Left ventricle myocardium inferior (tissue), 1 donor: ENCODE data around the gene AIG1. TPM values are rescaled to one million over a fixed set of nuclear protein-coding genes. Genes with fewer than 3 reads are reported as not detected.

Experiments
- DNase-seq: peaks from one replicate; pipeline ENCODE4 v3.0.0-alpha.2; 2020
- H3K27ac ChIP-seq: fragments of 200-600 bp; replicated peaks from 2 replicates; pipeline ENCODE4 v1.8.0; 2021
- H3K27me3 ChIP-seq: fragments of 200-600 bp; 2 replicates; pipeline ENCODE4 v1.8.0; 2021; ENCODE audit warnings: low read depth
- H3K36me3 ChIP-seq: fragments of 200-600 bp; 2 replicates; pipeline ENCODE4 v1.8.0; 2021
- H3K4me1 ChIP-seq: fragments of 200-600 bp; 2 replicates; pipeline ENCODE4 v1.8.0; 2021
- H3K4me3 ChIP-seq: fragments of 200-600 bp; 2 replicates; pipeline ENCODE4 v1.8.0; 2021; ENCODE audit warnings: mild to moderate bottlenecking, moderate library complexity
- H3K9me3 ChIP-seq: fragments of 200-600 bp; replicated peaks from 2 replicates; pipeline ENCODE4 v1.8.0; 2021
- CTCF ChIP-seq: fragments of 200-600 bp; IDR thresholded peaks from 2 replicates; pipeline ENCODE4 v1.8.0; 2021; ENCODE audit warnings: antibody characterized with exemption, mild to moderate bottlenecking, borderline replicate concordance
- intact Hi-C: fragments of 100-400 bp; cut with micrococcal nuclease; formaldehyde crosslinking; loops from one replicate; pipeline ENCODE4 v1.11.0; 2022
- total RNA-seq: library from RNA; stranded (reverse); fragmentation: NEBNext Ultra II Directional; extraction: Animal tissue kit (Norgen Biotek cat#: 25700); gene quantifications from one replicate; pipeline ENCODE4 v1.2.1, GENCODE V29; 2021
- donor health status: DM: no; HTN: yes; CAD: no; lungs with severe emphysema.

The AIG1 gene
- total RNA-seq, 1 donor from 2014 or later, result 76.5 TPM

GRCh38 chr6:143196525-143197225 is 136.0 kb downstream of the AIG1 start:
- Histone ChIP-seq H3K4me3 (no peak overlapping the region), H3K36me3 (no peaks in the 10 kb centered on the region), H3K27ac (no peak overlapping the region), H3K27me3 (no peaks in the 10 kb centered on the region), H3K9me3 (no peaks in the 10 kb centered on the region), H3K4me1 (peaks cover 24% of the 10 kb centered on the region)
- DNase-seq, result no peak
- intact Hi-C loops, result no loop called here
- no peak for TF ChIP-seq CTCF

GRCh38 chr6:143197377-143197776 is 136.7 kb downstream of the AIG1 start:
- H3K27ac ChIP-seq, result no peak overlapping the region
- no peaks in the 10 kb centered on the region for H3K36me3 ChIP-seq
- no peaks in the 10 kb centered on the region for H3K27me3 ChIP-seq
- peaks cover 28% of the 10 kb centered on the region for H3K4me1 ChIP-seq
- no peaks in the 10 kb centered on the region for H3K9me3 ChIP-seq
- no peak for DNase-seq
- TF ChIP-seq CTCF, result no peak
- no peak overlapping the region for H3K4me3 ChIP-seq
- intact Hi-C loops, result no loop called here

GRCh38 chr6:143198312-143198711 is 137.6 kb downstream of the AIG1 start:
- no peak for DNase-seq
- Histone ChIP-seq H3K36me3 (no peaks in the 10 kb centered on the region), H3K27me3 (no peaks in the 10 kb centered on the region), H3K9me3 (no peaks in the 10 kb centered on the region), H3K27ac (no peak overlapping the region), H3K4me3 (no peak overlapping the region), H3K4me1 (peaks cover 37% of the 10 kb centered on the region)
- TF ChIP-seq CTCF, result no peak
- intact Hi-C loops, result no loop called here

- peaks cover 37% of the 10 kb centered on the region for H3K4me1 ChIP-seq
- peaks cover 6% of the 10 kb centered on the region for H3K9me3 ChIP-seq
- no peaks in the 10 kb centered on the region for H3K27me3 ChIP-seq
- DNase-seq, result no peak
- no peak for TF ChIP-seq CTCF
- H3K4me3 ChIP-seq, result no peak overlapping the region
- intact Hi-C loops, result no loop called here
- no peak overlapping the region for H3K27ac ChIP-seq
- peaks cover 4% of the 10 kb centered on the region for H3K36me3 ChIP-seq
Observed at GRCh38 chr6:143199291-143199690, 138.6 kb downstream of the AIG1 start.

GRCh38 chr6:143200167-143200770 is 139.6 kb downstream of the AIG1 start:
- H3K9me3 ChIP-seq, result peaks cover 7% of the 10 kb centered on the region
- no peaks in the 10 kb centered on the region for H3K27me3 ChIP-seq
- no peak for TF ChIP-seq CTCF
- peaks cover 5% of the 10 kb centered on the region for H3K36me3 ChIP-seq
- peaks cover 40% of the 10 kb centered on the region for H3K4me1 ChIP-seq
- H3K4me3 ChIP-seq, result no peak overlapping the region
- DNase-seq, result no peak
- H3K27ac ChIP-seq, result no peak overlapping the region
- intact Hi-C loops, result no loop called here
